KG1 (cell line): ENCODE data around the gene DHRS9.
"Not testable (repeated sequence)": the region's sequence is repeated elsewhere in the genome, so short reads cannot be mapped to it uniquely, and the experiment has no call there.

Source experiments
- DNase-seq: peaks from one replicate; lab custom pipeline; 2025; lab: John Stamatoyannopoulos, UW

DHRS9 gene

GRCh38 chr2:169136428-169136827, 67.1 kb downstream of the DHRS9 start:
- not testable (repeated sequence) for DNase-seq

GRCh38 chr2:169136885-169137534, 67.6 kb downstream of the DHRS9 start:
- no peak for DNase-seq

- DNase-seq = no peak
These were observed 68.6 kb downstream of the DHRS9 start for GRCh38 chr2:169137924-169138323.

- no peak for DNase-seq
These were observed 69.8 kb downstream of the DHRS9 start for GRCh38 chr2:169139145-169139544.

GRCh38 chr2:169139993-169140767, 70.8 kb downstream of the DHRS9 start:
- no peak for DNase-seq

GRCh38 chr2:169141713-169142352, 72.5 kb downstream of the DHRS9 start:
- DNase-seq = peak; percentile 40

- no peak for DNase-seq
These were observed 74.6 kb downstream of the DHRS9 start for GRCh38 chr2:169143998-169144397.
